H1 (cell line): Measurements from ENCODE around the gene METTL1. TPM values are rescaled to one million over a fixed set of nuclear protein-coding genes. Genes with fewer than 3 reads are reported as not detected.
A peak's percentile ranks its signal among the peaks of the same experiment; 100 is the strongest.

Experiments used
- BCL11A ChIP-seq, 2 experiments: IDR thresholded peaks; one replicate each; pipeline ENCODE4 v1.6.1; 2011; ENCODE audit warnings: low read depth in 2 of 2, low read length in 2 of 2, mild to moderate bottlenecking in 2 of 2
- EP300 ChIP-seq, 2 experiments: IDR thresholded peaks; 1 replicate in 1 of 2; 2 replicates in 1 of 2; pipeline ENCODE4 v1.6.1; 2011 to 2012; ENCODE audit warnings: low read depth in 2 of 2, low read length in 2 of 2, mild to moderate bottlenecking in 2 of 2, borderline replicate concordance in 1 of 2, inconsistent platforms in 1 of 2, moderate library complexity in 1 of 2
- EZH2 ChIP-seq: fragments of 200-600 bp; sonication (generic); IDR thresholded peaks from 2 replicates; pipeline ENCODE4 v1.7.1; 2012; ENCODE audit warnings: low read depth, mild to moderate bottlenecking, moderate library complexity, low read length, inconsistent platforms; ENCODE audit not compliant: severe bottlenecking
- GABPA ChIP-seq: IDR thresholded peaks from 2 replicates; pipeline ENCODE4 v1.6.1; 2011; ENCODE audit warnings: mild to moderate bottlenecking, low read length, moderate library complexity, borderline replicate concordance; ENCODE audit not compliant: insufficient read depth
- HDAC6 ChIP-seq: IDR thresholded peaks from one replicate; pipeline ENCODE4 v1.7.1; 2012; ENCODE audit warnings: low read depth, mild to moderate bottlenecking, inconsistent platforms, low read length, moderate library complexity
- JUN ChIP-seq: IDR thresholded peaks from 2 replicates; pipeline ENCODE4 v1.6.1; 2011; ENCODE audit warnings: low read depth, mild to moderate bottlenecking, improper control_type of control experiment, low read length
- JUND ChIP-seq: IDR thresholded peaks from 2 replicates; pipeline ENCODE4 v1.6.1; 2011; ENCODE audit warnings: mild to moderate bottlenecking, improper control_type of control experiment, low read length
- KDM4A ChIP-seq: IDR thresholded peaks from one replicate; pipeline ENCODE4 v1.7.1; 2012; ENCODE audit warnings: low read depth, mild to moderate bottlenecking, moderate library complexity, low read length, inconsistent platforms; ENCODE audit not compliant: severe bottlenecking
- NANOG ChIP-seq: IDR thresholded peaks from 2 replicates; pipeline ENCODE4 v1.6.1; 2011; ENCODE audit warnings: low read length, low read depth, mild to moderate bottlenecking, inconsistent platforms; ENCODE audit not compliant: insufficient read depth, poor library complexity, severe bottlenecking
- POLR2AphosphoS5 ChIP-seq: IDR thresholded peaks from 2 replicates; pipeline ENCODE4 v1.6.1; 2011; ENCODE audit warnings: low read depth, low read length
- RFX5 ChIP-seq: IDR thresholded peaks from 2 replicates; pipeline ENCODE4 v1.6.1; 2011; ENCODE audit warnings: low read depth, low read length, improper control_type of control experiment, borderline replicate concordance
- RNF2 ChIP-seq: fragments of 200-900, 300-1000 bp; sonication (generic); IDR thresholded peaks from 2 replicates; pipeline ENCODE4 v1.7.1; 2016; ENCODE audit warnings: borderline replicate concordance, low read depth, mild to moderate bottlenecking, antibody characterized with exemption, low read length; ENCODE audit not compliant: poor library complexity, severe bottlenecking; ENCODE audit errors: missing control alignments
- SAP30 ChIP-seq: fragments of 300-600 bp; sonication (generic); IDR thresholded peaks from 2 replicates; pipeline ENCODE4 v1.7.1; 2012; ENCODE audit warnings: low read length, moderate library complexity, mild to moderate bottlenecking, inconsistent platforms; ENCODE audit not compliant: insufficient read depth, insufficient replicate concordance
- SIX5 ChIP-seq: IDR thresholded peaks from 2 replicates; pipeline ENCODE4 v1.6.1; 2011; ENCODE audit warnings: mild to moderate bottlenecking, low read depth, low read length
- SP1 ChIP-seq: IDR thresholded peaks from 2 replicates; pipeline ENCODE4 v1.6.1; 2011; ENCODE audit warnings: low read depth, low read length
- SP2 ChIP-seq: IDR thresholded peaks from 2 replicates; pipeline ENCODE4 v1.6.1; 2012; ENCODE audit warnings: mild to moderate bottlenecking, low read length, inconsistent platforms
- SRF ChIP-seq: IDR thresholded peaks from 2 replicates; pipeline ENCODE4 v1.6.1; 2011; ENCODE audit warnings: mild to moderate bottlenecking, low read depth, low read length, moderate library complexity
- TCF12 ChIP-seq: IDR thresholded peaks from 2 replicates; pipeline ENCODE4 v1.6.1; 2011; ENCODE audit warnings: low read depth, mild to moderate bottlenecking, low read length
- YY1 ChIP-seq: IDR thresholded peaks from 2 replicates; pipeline ENCODE4 v1.6.1; 2011; ENCODE audit warnings: low read depth, mild to moderate bottlenecking, low read length
- polyA plus RNA-seq, 7 experiments: library from polyadenylated mRNA; depleted of rRNA in 3 of 7; stranded (reverse) in 5 of 7; unstranded in 2 of 7; fragments of >200 nt in 5 of 7; fragments of 200-250 nt in 2 of 7; gene quantifications; 1 replicate in 5 of 7; 2 replicates in 1 of 7; 4 replicates in 1 of 7; pipeline versions ENCODE4 v1.2.1 to v1.2.3, GENCODE V29; 2011 to 2013; ENCODE audit warnings: missing spikeins in 2 of 7, mixed read lengths in 2 of 7
- total RNA-seq: library from RNA; stranded (reverse); fragmentation: NEBNext Ultra II Directional; extraction: Animal tissue kit (Norgen Biotek cat#: 25700); gene quantifications from 2 replicates; pipeline ENCODE4 v1.2.1, GENCODE V29; 2021
- TF ChIP-seq, protein P1 (sequence below), 3 experiments: IDR thresholded peaks; 1 replicate in 2 of 3; 2 replicates in 1 of 3; pipeline versions ENCODE4 v1.5.1 to v1.6.1; 2011; ENCODE audit warnings: low read length in 3 of 3, mild to moderate bottlenecking in 3 of 3, inconsistent platforms in 2 of 3, low read depth in 1 of 3, moderate library complexity in 1 of 3; ENCODE audit not compliant: insufficient read depth in 1 of 3; ENCODE audit errors: control extremely low read depth in 1 of 3
- TF ChIP-seq, protein P2 (sequence below): IDR thresholded peaks from 2 replicates; pipeline ENCODE4 v1.6.1; 2011; ENCODE audit warnings: low read depth, mild to moderate bottlenecking, low read length; ENCODE audit not compliant: insufficient read depth

The METTL1 gene
- total and polyA plus RNA-seq, 2 of the 8 experiments (the other 6 are each of a cell fraction or from before 2014, with no cell fraction given) = 40.5 to 46.0 TPM

DNA sequence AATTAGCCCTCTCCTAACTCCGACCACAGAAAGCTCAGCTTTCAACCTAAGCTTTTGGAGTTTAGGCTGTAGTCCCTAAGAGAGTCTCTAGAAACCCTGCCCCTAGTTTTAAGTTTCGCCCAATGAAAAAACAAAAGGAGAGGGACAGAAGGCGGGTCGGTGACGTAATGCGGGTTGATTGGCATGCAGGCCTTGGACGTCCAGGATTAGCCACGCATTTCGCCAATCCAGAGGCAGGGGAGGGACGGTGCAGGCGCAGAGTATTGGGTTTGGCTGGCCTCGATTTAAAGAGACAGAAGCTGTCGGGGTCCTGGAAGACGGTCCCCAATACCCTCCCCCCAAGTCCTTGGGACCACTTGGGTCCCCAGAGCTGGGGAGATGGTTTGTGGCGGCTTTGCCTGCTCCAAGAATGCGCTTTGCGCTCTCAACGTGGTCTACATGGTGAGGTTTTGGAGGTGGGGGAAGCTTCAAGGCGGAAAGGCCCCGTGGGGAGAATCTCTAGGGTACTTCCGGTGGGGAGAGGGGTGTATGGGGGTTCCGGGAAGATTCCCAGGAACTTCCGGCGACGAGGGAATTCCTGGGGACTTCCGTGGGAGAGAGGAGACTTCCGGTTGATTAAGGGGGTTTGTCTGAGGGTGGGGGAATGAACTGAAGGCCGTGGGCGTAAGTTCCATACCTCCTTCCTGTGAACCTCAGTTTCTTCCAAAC, 27.0 kb downstream of the METTL1 start, which contains the start of gene TSPAN31 (continued):
- TF ChIP-seq, protein P1, sequence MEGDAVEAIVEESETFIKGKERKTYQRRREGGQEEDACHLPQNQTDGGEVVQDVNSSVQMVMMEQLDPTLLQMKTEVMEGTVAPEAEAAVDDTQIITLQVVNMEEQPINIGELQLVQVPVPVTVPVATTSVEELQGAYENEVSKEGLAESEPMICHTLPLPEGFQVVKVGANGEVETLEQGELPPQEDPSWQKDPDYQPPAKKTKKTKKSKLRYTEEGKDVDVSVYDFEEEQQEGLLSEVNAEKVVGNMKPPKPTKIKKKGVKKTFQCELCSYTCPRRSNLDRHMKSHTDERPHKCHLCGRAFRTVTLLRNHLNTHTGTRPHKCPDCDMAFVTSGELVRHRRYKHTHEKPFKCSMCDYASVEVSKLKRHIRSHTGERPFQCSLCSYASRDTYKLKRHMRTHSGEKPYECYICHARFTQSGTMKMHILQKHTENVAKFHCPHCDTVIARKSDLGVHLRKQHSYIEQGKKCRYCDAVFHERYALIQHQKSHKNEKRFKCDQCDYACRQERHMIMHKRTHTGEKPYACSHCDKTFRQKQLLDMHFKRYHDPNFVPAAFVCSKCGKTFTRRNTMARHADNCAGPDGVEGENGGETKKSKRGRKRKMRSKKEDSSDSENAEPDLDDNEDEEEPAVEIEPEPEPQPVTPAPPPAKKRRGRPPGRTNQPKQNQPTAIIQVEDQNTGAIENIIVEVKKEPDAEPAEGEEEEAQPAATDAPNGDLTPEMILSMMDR (IDR thresholded peaks at IDR 0.05; ENCODE audit: control extremely low read depth in 1 of 3, insufficient read depth in 1 of 3, low read depth in 1 of 3, low read length in 3 of 3) = no peak
- TF ChIP-seq BCL11A (IDR thresholded peaks at IDR 0.05; ENCODE audit: low read depth in 2 of 2, low read length in 2 of 2) (no peak), HDAC6 (no peak), EP300 (IDR thresholded peaks at IDR 0.05; ENCODE audit: borderline replicate concordance in 1 of 2, low read depth in 2 of 2, low read length in 2 of 2) (no peak; a peak in 1 of 3 replicates), SRF (no peak), RFX5 (no peak), GABPA (peak; percentile 89; the same call in 1 of the 2 replicates), POLR2AphosphoS5 (peak; percentile 80), SP2 (no peak; the same call in 1 of the 2 replicates), KDM4A (peak; percentile 62), YY1 (no peak), RNF2 (no peak), SIX5 (no peak), NANOG (no peak), SP1 (peak; percentile 67; the same call in 1 of the 2 replicates), SAP30 (no peak), JUND (peak; percentile 62), EZH2 (no peak), JUN (no peak), TCF12 (no peak)
- TF ChIP-seq, protein P2, sequence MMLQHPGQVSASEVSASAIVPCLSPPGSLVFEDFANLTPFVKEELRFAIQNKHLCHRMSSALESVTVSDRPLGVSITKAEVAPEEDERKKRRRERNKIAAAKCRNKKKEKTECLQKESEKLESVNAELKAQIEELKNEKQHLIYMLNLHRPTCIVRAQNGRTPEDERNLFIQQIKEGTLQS = no peak
